HepG2 (cell line): Measurements from ENCODE around the gene TNFAIP2. TPM values are rescaled to one million over a fixed set of nuclear protein-coding genes. Genes with fewer than 3 reads are reported as not detected.

Source experiments
- ATAC-seq: fragments of 200-7000 bp; cut with Tn5 transposase; 3 replicates; pipeline ENCODE4 v1.9.1; 2020; ENCODE audit warnings: mild to moderate bottlenecking, moderate library complexity
- BruUV-seq: library from RNA; stranded (reverse); fragments of 400-500 nt; replicated peaks from 2 replicates; lab custom pipeline; 2021; lab: Mats Ljungman, UMichigan
- CTCF ChIA-PET: fragments of 300-600 bp; formaldehyde crosslinking; extraction: SDS; loops from one replicate; lab custom pipeline; 2021; ENCODE audit warnings: low total read pairs, inconsistent platforms, low intra/inter-chr PET ratio; lab: Yijun Ruan, JAX
- POLR2A ChIA-PET: fragments of 350-600 bp; sonication (Branson Sonifier 250); formaldehyde crosslinking; loops from one replicate; lab custom pipeline; 2020; ENCODE audit warnings: antibody characterized with exemption, inconsistent platforms; lab: Yijun Ruan, JAX
- DNase-seq: peaks from one replicate; pipeline ENCODE4 v3.0.0-alpha.2; 2015; ENCODE audit warnings: low spot score
- FAIRE-seq: peaks from 3 replicates; lab custom pipeline; 2011; peaks lifted over from hg19 to GRCh38; lab: Jason Lieb, UNC
- H2AFZ ChIP-seq: one replicate; pipeline ENCODE4 v1.6.1; 2011; ENCODE audit warnings: low read length, inconsistent platforms
- H3K27ac ChIP-seq: fragments of 300-600 bp; 3 replicates; pipeline ENCODE4 v1.8.0; 2011; ENCODE audit warnings: mixed run types, mild to moderate bottlenecking, mixed read lengths, low read length, inconsistent platforms; ENCODE audit not compliant: insufficient read depth; ENCODE audit errors: extremely low read length
- H3K27me3 ChIP-seq, 2 experiments: fragments of 200-600 bp in 1 of 2; 2 replicates in 1 of 2; 3 replicates in 1 of 2; pipeline versions ENCODE4 v1.6.0 to v1.8.0; 2011; ENCODE audit warnings: low read length in 2 of 2, mild to moderate bottlenecking in 2 of 2, moderate library complexity in 2 of 2, inconsistent platforms in 1 of 2; ENCODE audit not compliant: insufficient read depth in 2 of 2, control insufficient read depth in 1 of 2
- H3K36me3 ChIP-seq, 2 experiments: fragments of 200-600 bp in 1 of 2; replicated peaks in 1 of 2; 2 replicates in 1 of 2; 3 replicates in 1 of 2; pipeline versions ENCODE4 v1.5.1 to v1.8.0; 2011; ENCODE audit warnings: low read length in 2 of 2, inconsistent platforms in 1 of 2; ENCODE audit not compliant: insufficient read depth in 2 of 2, control insufficient read depth in 1 of 2
- H3K4me1 ChIP-seq: 2 replicates; pipeline ENCODE4 v1.5.1; 2012; ENCODE audit warnings: low read length, inconsistent platforms; ENCODE audit not compliant: insufficient read depth
- H3K4me2 ChIP-seq: 2 replicates; pipeline ENCODE4 v1.6.0; 2011; ENCODE audit warnings: low read depth, low read length, inconsistent platforms
- H3K4me3 ChIP-seq, 3 experiments: fragments of 200-600 bp in 1 of 3; sonication (generic), shearing (Covaris generic) in 1 of 3; replicated peaks in 1 of 3; 2 replicates each; pipeline ENCODE4 v1.5.1; 2011 to 2016; ENCODE audit warnings: low read length in 3 of 3, inconsistent platforms in 2 of 3, low read depth in 2 of 3, mild to moderate bottlenecking in 2 of 3, control low read depth in 1 of 3, mixed read lengths in 1 of 3; ENCODE audit not compliant: insufficient read depth in 1 of 3
- H3K79me2 ChIP-seq: one replicate; pipeline ENCODE4 v1.6.1; 2011; ENCODE audit warnings: low read length, inconsistent platforms; ENCODE audit not compliant: insufficient read depth
- H3K9ac ChIP-seq: 2 replicates; pipeline ENCODE4 v1.6.0; 2011; ENCODE audit warnings: mild to moderate bottlenecking, low read depth, low read length, inconsistent platforms; ENCODE audit not compliant: insufficient read depth
- H3K9me3 ChIP-seq: 2 replicates; pipeline ENCODE4 v1.5.1; 2012; ENCODE audit warnings: mild to moderate bottlenecking, low read length
- H4K20me1 ChIP-seq: 2 replicates; pipeline ENCODE4 v1.6.0; 2011; ENCODE audit warnings: inconsistent platforms, mild to moderate bottlenecking, low read length, moderate library complexity; ENCODE audit not compliant: insufficient read depth
- BRCA1 ChIP-seq: sonication (generic); formaldehyde crosslinking; IDR thresholded peaks from 2 replicates; pipeline ENCODE4 v1.4.0; 2020; ENCODE audit warnings: missing genetic modification reagents
- ELF4 ChIP-seq: sonication (generic); formaldehyde crosslinking; IDR thresholded peaks from 2 replicates; pipeline ENCODE4 v1.5.0; 2020; ENCODE audit warnings: missing genetic modification reagents, mild to moderate bottlenecking, moderate library complexity, borderline replicate concordance
- MAFF ChIP-seq: IDR thresholded peaks from 2 replicates; pipeline ENCODE4 v1.6.1; 2011; ENCODE audit warnings: low read depth, low read length, improper control_type of control experiment
- MAFG ChIP-seq: sonication (generic); formaldehyde crosslinking; IDR thresholded peaks from 2 replicates; pipeline ENCODE4 v1.5.1; 2020; ENCODE audit warnings: mild to moderate bottlenecking, missing genetic modification reagents
- MAFK ChIP-seq, 2 experiments: IDR thresholded peaks in 1 of 2; conservative IDR thresholded peaks in 1 of 2; 2 replicates each; pipeline ENCODE4 v1.6.1; 2011; ENCODE audit warnings: improper control_type of control experiment in 2 of 2, low read length in 2 of 2
- MTA3 ChIP-seq: sonication (generic); formaldehyde crosslinking; IDR thresholded peaks from 2 replicates; pipeline ENCODE4 v1.4.0; 2020; ENCODE audit warnings: missing genetic modification reagents
- SOX5 ChIP-seq: IDR thresholded peaks from 2 replicates; pipeline ENCODE4 v1.6.1; 2016; ENCODE audit warnings: borderline replicate concordance
- XRCC5 ChIP-seq: fragments of 200-400 bp; formaldehyde crosslinking; optimal IDR thresholded peaks from 2 replicates; pipeline ENCODE3; 2017; ENCODE audit warnings: mild to moderate bottlenecking, low read length
- ZNF121 ChIP-seq: sonication (generic); formaldehyde crosslinking; IDR thresholded peaks from 2 replicates; pipeline ENCODE4 v1.5.0; 2020; ENCODE audit warnings: mild to moderate bottlenecking, missing genetic modification reagents
- ZNF256 ChIP-seq: sonication (generic); formaldehyde crosslinking; conservative IDR thresholded peaks from 2 replicates; pipeline ENCODE4 v1.4.0; 2020; ENCODE audit warnings: missing genetic modification reagents
- ZNF263 ChIP-seq: sonication (generic); formaldehyde crosslinking; IDR thresholded peaks from 2 replicates; pipeline ENCODE4 v1.4.0; 2020; ENCODE audit warnings: missing genetic modification reagents
- WGBS: methylation state at CpG from one replicate; pipeline ENCODE4 v1.1.6; 2017; ENCODE audit warnings: low lambda C conversion rate; 5-methylcytosine and 5-hydroxymethylcytosine counted together
- in situ Hi-C: cut with HindIII; loops from 2 replicates; pipeline ENCODE4 v1.10.0; 2017; ENCODE audit warnings: low pct_unique_long_range_greater_than_20kb; ENCODE audit not compliant: extremely low pct_ligation_motif_present
- intact Hi-C: fragments of 100-400 bp; cut with micrococcal nuclease; formaldehyde crosslinking; loops from one replicate; pipeline ENCODE4 v1.10.0; 2022; ENCODE audit not compliant: unreplicated experiment
- polyA plus RNA-seq, 8 experiments: library from polyadenylated mRNA; depleted of rRNA in 3 of 8; stranded (reverse) in 7 of 8; unstranded in 1 of 8; fragments of >200 nt; fragmentation: Illumina TruSeq in 4 of 8; extraction: Trizol in 4 of 8; gene quantifications; 2 replicates each; pipeline versions ENCODE4 v1.2.1 to v1.2.3, GENCODE V29; 2011 to 2016; ENCODE audit warnings: low read depth in 4 of 8, missing spikeins in 1 of 8, mixed read lengths in 1 of 8; ENCODE audit not compliant: insufficient read depth in 1 of 8
- total RNA-seq, 5 experiments: library from RNA; depleted of rRNA; stranded (reverse); fragments of >200 nt; fragmentation: Illumina TruSeq; extraction: Trizol; gene quantifications; 2 replicates each; pipeline ENCODE4 v1.2.3, GENCODE V29; 2016; ENCODE audit warnings: low read depth in 1 of 5
- TF ChIP-seq, protein P1 (sequence below): IDR thresholded peaks from 2 replicates; pipeline ENCODE4 v1.6.1; 2016; ENCODE audit warnings: missing compliant biosample characterization, missing genetic modification reagents, borderline replicate concordance
- TF ChIP-seq, protein P2 (sequence below): sonication (generic); formaldehyde crosslinking; IDR thresholded peaks from 2 replicates; pipeline ENCODE4 v1.8.0; 2022; ENCODE audit warnings: mild to moderate bottlenecking, missing genetic modification reagents

Gene TNFAIP2
- total and polyA plus RNA-seq, 2 of the 13 experiments (the other 11 are each of a cell fraction or from before 2014, with no cell fraction given): 0.46 to 1.5 TPM

DNA sequence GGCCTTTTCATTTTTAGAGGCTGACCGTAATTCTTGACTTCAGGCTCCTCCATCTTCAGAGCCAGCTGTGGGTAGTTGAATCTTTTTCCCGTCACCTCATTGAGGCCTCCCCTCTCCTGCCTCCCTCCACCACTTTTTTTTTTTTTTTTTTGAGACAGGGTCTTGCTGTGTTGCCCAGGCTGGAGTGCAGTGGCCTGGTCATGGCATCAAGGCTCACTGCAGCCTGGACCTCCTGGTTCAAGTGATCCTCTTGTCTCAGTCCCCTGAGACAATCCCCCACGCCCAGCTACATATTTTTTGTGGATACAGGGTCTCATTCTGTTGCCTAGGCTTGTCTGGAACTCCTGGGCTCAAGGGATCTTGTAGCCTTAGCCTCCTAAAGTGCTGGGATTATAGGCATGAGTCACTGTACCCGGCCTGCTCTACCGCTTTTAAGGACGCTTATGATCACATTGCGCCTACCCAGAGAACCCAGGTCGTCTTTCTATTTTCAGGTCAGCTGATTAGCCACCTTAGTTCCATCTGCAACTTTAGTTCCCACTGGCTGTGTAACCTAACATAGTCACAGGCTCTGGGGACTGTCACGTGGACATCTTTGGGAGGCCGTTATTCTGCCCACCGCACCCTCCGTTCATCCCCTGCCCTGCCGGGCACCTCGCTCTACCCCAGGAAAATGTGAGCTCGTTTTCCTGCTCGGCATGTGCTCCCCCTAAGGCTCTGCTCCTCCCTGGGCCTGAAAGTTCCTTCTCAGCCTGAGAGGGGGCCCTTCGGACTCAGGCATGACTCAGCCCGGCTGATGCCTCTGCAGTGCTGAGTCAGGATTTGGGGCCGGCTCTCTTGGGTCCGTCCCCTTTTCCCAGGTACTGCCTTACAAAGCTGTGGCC lies 13.4 kb downstream of the TNFAIP2 start:
- Histone ChIP-seq H3K79me2 (no peaks in the 10 kb centered on the region), H3K9ac (no peak overlapping the region), H3K4me3 (no peak overlapping the region), H3K27ac (no peak overlapping the region), H4K20me1 (no peaks in the 10 kb centered on the region; the same call in 1 of the 2 replicates), H3K27me3 (peaks cover 2 to 24% of the 10 kb centered on the region in 2 experiments; a peak in 2 of 5 replicates), H3K36me3 (no peaks in the 10 kb centered on the region), H3K4me2 (no peak overlapping the region), H3K9me3 (no peaks in the 10 kb centered on the region), H2AFZ (no peak overlapping the region), H3K4me1 (peaks cover 47% of the 10 kb centered on the region)
- POLR2A ChIA-PET: interaction anchor here (1.2 kb wide), 1 partner anchor 18 kb away, joined by 3 read pairs; no protein-coding TSS in a partner anchor
- TF ChIP-seq, protein P1, sequence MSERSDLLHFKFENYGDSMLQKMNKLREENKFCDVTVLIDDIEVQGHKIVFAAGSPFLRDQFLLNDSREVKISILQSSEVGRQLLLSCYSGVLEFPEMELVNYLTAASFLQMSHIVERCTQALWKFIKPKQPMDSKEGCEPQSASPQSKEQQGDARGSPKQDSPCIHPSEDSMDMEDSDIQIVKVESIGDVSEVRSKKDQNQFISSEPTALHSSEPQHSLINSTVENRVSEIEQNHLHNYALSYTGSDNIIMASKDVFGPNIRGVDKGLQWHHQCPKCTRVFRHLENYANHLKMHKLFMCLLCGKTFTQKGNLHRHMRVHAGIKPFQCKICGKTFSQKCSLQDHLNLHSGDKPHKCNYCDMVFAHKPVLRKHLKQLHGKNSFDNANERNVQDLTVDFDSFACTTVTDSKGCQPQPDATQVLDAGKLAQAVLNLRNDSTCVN: no peak
- peak; percentile 82 for TF ChIP-seq MAFF
- TF ChIP-seq BRCA1 (CRISPR knock-in tag): no peak
- TF ChIP-seq MAFK (conservative IDR thresholded peaks at IDR 0.05 in 1 of 2, IDR thresholded peaks at IDR 0.05 in 1 of 2; ENCODE audit: low read length in 2 of 2): peak; percentile 80 to 88
- TF ChIP-seq, protein P2, sequence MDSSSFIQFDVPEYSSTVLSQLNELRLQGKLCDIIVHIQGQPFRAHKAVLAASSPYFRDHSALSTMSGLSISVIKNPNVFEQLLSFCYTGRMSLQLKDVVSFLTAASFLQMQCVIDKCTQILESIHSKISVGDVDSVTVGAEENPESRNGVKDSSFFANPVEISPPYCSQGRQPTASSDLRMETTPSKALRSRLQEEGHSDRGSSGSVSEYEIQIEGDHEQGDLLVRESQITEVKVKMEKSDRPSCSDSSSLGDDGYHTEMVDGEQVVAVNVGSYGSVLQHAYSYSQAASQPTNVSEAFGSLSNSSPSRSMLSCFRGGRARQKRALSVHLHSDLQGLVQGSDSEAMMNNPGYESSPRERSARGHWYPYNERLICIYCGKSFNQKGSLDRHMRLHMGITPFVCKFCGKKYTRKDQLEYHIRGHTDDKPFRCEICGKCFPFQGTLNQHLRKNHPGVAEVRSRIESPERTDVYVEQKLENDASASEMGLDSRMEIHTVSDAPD: no peak
- peak; percentile 76 for TF ChIP-seq ZNF263 (CRISPR knock-in tag)
- TF ChIP-seq SOX5 (CRISPR knock-in tag): no peak
- TF ChIP-seq ZNF121 (CRISPR knock-in tag): 0 out of 2 replicates have a peak, but pooled peaks have one; percentile 13
- no peak for TF ChIP-seq ZNF256 (CRISPR knock-in tag)
- no peak for TF ChIP-seq ELF4 (CRISPR knock-in tag)
- peak; percentile 18 for TF ChIP-seq XRCC5
- TF ChIP-seq MAFG (CRISPR knock-in tag): peak; percentile 92
- no peak for TF ChIP-seq MTA3 (CRISPR knock-in tag)
- FAIRE-seq (no peak), ATAC-seq (no peak), DNase-seq (no peak)
- intact Hi-C loops: no loop called here
- BruUV-seq: no TSS peak
- CTCF ChIA-PET: no interaction called here
- 53% methylated on average over 20 of the region's 20 CpGs for WGBS
- in situ Hi-C loops: no loop called here
